ENCODE measurements around the gene RFX3.

DNA sequence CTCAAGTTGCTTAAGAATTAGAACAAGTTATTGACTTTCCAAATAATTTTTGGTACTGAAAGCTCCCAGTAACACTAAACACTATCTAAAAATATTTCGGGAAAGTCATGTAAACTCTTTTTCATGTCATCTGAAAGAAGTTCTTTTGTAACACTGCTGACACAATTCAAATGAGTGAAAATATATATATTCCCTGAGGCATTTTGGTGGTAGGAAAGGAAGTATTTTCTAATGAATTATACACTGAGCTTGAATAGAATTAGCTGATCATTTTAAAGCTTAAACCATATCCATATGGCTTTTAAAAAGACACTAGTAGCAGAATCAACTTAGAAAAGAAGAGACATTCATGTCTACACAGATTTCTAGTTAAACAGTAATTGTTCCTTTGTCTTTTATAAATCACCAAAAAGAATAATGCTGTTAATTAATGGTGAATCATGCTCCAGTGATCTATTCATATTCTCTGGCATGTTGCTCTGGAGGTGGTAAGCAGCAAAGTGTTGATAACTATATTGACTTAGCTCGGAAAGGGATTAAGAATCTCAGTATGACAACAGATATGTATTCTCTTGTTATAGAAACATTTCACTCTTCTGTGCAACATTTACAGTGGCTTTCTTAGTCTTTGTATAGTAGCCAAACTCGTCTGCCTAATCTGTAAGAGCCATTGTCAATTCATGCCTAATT, 27.4 kb upstream of the RFX3 start:
- TF ChIP-seq EP300 (IDR thresholded peaks at IDR 0.05; ENCODE audit: borderline replicate concordance) (no peak), CEBPB (IDR thresholded peaks at IDR 0.05) (no peak), TAF1 (IDR thresholded peaks at IDR 0.05; ENCODE audit: low read depth) (no peak), CREB1 (IDR thresholded peaks at IDR 0.05; ENCODE audit: low read depth) (no peak), FOXM1 (IDR thresholded peaks at IDR 0.05; ENCODE audit: borderline replicate concordance, low read depth) (no peak), ZBTB7A (IDR thresholded peaks at IDR 0.05; ENCODE audit: low read depth) (no peak), YY1 (IDR thresholded peaks at IDR 0.05; ENCODE audit: low read depth) (no peak), EGR1 (IDR thresholded peaks at IDR 0.05) (no peak), RAD21 (IDR thresholded peaks at IDR 0.05; ENCODE audit: low read depth) (no peak), TEAD4 (IDR thresholded peaks at IDR 0.05) (no peak)
- TF ChIP-seq, protein P1, sequence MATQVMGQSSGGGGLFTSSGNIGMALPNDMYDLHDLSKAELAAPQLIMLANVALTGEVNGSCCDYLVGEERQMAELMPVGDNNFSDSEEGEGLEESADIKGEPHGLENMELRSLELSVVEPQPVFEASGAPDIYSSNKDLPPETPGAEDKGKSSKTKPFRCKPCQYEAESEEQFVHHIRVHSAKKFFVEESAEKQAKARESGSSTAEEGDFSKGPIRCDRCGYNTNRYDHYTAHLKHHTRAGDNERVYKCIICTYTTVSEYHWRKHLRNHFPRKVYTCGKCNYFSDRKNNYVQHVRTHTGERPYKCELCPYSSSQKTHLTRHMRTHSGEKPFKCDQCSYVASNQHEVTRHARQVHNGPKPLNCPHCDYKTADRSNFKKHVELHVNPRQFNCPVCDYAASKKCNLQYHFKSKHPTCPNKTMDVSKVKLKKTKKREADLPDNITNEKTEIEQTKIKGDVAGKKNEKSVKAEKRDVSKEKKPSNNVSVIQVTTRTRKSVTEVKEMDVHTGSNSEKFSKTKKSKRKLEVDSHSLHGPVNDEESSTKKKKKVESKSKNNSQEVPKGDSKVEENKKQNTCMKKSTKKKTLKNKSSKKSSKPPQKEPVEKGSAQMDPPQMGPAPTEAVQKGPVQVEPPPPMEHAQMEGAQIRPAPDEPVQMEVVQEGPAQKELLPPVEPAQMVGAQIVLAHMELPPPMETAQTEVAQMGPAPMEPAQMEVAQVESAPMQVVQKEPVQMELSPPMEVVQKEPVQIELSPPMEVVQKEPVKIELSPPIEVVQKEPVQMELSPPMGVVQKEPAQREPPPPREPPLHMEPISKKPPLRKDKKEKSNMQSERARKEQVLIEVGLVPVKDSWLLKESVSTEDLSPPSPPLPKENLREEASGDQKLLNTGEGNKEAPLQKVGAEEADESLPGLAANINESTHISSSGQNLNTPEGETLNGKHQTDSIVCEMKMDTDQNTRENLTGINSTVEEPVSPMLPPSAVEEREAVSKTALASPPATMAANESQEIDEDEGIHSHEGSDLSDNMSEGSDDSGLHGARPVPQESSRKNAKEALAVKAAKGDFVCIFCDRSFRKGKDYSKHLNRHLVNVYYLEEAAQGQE (IDR thresholded peaks at IDR 0.05; ENCODE audit: low read depth) = no peak
- TF ChIP-seq, protein P2, sequence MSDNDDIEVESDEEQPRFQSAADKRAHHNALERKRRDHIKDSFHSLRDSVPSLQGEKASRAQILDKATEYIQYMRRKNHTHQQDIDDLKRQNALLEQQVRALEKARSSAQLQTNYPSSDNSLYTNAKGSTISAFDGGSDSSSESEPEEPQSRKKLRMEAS (IDR thresholded peaks at IDR 0.05) = no peak

All from Ishikawa (cell line).